Measurements from ENCODE around the gene CTNND2.

DNA sequence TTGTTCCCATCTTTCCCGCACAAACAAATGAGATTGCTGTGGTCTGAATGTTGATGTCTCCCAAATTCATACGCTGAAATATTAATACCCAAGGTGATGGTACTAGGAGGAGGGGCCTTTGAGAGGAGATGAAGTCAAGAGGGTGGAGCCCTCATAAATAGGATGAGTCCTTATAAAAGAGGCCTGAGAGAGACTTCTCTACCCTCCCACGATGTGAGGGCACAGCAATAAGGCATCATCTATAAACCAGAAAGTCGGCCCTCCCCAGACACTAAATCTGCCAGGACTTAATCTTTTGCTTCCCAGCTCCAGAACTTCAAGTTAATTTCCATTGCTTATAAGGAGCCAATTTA is 170.4 kb downstream of the CTNND2 start:
- TF ChIP-seq POLR2A (IDR thresholded peaks at IDR 0.05; ENCODE audit: low read depth), result no peak
- TF ChIP-seq, protein P1, sequence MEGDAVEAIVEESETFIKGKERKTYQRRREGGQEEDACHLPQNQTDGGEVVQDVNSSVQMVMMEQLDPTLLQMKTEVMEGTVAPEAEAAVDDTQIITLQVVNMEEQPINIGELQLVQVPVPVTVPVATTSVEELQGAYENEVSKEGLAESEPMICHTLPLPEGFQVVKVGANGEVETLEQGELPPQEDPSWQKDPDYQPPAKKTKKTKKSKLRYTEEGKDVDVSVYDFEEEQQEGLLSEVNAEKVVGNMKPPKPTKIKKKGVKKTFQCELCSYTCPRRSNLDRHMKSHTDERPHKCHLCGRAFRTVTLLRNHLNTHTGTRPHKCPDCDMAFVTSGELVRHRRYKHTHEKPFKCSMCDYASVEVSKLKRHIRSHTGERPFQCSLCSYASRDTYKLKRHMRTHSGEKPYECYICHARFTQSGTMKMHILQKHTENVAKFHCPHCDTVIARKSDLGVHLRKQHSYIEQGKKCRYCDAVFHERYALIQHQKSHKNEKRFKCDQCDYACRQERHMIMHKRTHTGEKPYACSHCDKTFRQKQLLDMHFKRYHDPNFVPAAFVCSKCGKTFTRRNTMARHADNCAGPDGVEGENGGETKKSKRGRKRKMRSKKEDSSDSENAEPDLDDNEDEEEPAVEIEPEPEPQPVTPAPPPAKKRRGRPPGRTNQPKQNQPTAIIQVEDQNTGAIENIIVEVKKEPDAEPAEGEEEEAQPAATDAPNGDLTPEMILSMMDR (IDR thresholded peaks at IDR 0.05), result no peak

Data from esophagus muscularis mucosa (tissue), 3 donors.